IMR-90 (cell line): Measurements from ENCODE around the gene GMEB2. TPM values are rescaled to one million over a fixed set of nuclear protein-coding genes. Genes with fewer than 3 reads are reported as not detected.

Experiments used
- ATAC-seq: fragments of 200-7000 bp; cut with Tn5 transposase; 2 replicates; pipeline ENCODE4 v1.9.1; 2020; ENCODE audit warnings: low read depth, mild to moderate bottlenecking, moderate library complexity
- BruUV-seq: library from RNA; stranded (reverse); fragments of 400-500 nt; replicated peaks from 2 replicates; lab custom pipeline; 2021; lab: Mats Ljungman, UMichigan
- CTCF ChIA-PET: fragments of 300-600 bp; formaldehyde crosslinking; extraction: SDS; loops from one replicate; lab custom pipeline; 2021; ENCODE audit warnings: antibody characterized with exemption; lab: Yijun Ruan, JAX
- POLR2A ChIA-PET: fragments of 300-600 bp; sonication (Branson Sonifier 250); formaldehyde crosslinking; loops from one replicate; lab custom pipeline; 2022; ENCODE audit warnings: antibody characterized with exemption; ENCODE audit not compliant: unreplicated experiment; lab: Charles Lee
- DNase-seq: peaks from one replicate; pipeline ENCODE4 v3.0.0; 2013
- H2AFZ ChIP-seq: replicated peaks from 2 replicates; pipeline ENCODE3; 2013; ENCODE audit warnings: low read length, mild to moderate bottlenecking; ENCODE audit not compliant: poor library complexity
- H2AK5ac ChIP-seq: 2 replicates; pipeline ENCODE4 v1.6.1; 2013; ENCODE audit warnings: low read depth, low read length, inconsistent platforms
- H2AK9ac ChIP-seq: replicated peaks from 2 replicates; pipeline ENCODE3; 2013; ENCODE audit warnings: mild to moderate bottlenecking, low read depth, low read length, moderate library complexity; ENCODE audit not compliant: poor library complexity
- H2BK120ac ChIP-seq: 2 replicates; pipeline ENCODE4 v1.6.1; 2013; ENCODE audit warnings: low read depth, low read length, inconsistent platforms
- H2BK15ac ChIP-seq: 3 replicates; pipeline ENCODE4 v1.6.1; 2013; ENCODE audit warnings: low read depth, low read length, inconsistent platforms
- H2BK20ac ChIP-seq: 2 replicates; pipeline ENCODE4 v1.6.1; 2013; ENCODE audit warnings: low read depth, mild to moderate bottlenecking, inconsistent platforms, low read length, moderate library complexity
- H2BK5ac ChIP-seq: 2 replicates; pipeline ENCODE4 v1.6.1; 2013; ENCODE audit warnings: mild to moderate bottlenecking, low read depth, low read length, inconsistent platforms; ENCODE audit not compliant: poor library complexity, severe bottlenecking
- H3K14ac ChIP-seq: replicated peaks from 2 replicates; pipeline ENCODE4 v1.6.1; 2013; ENCODE audit warnings: low read depth, low read length, inconsistent platforms
- H3K18ac ChIP-seq: 2 replicates; pipeline ENCODE4 v1.6.1; 2013; ENCODE audit warnings: low read depth, low read length, control low read depth
- H3K23ac ChIP-seq: 2 replicates; pipeline ENCODE4 v1.6.1; 2013; ENCODE audit warnings: low read depth, low read length, inconsistent platforms
- H3K27ac ChIP-seq: 2 replicates; pipeline ENCODE4 v1.5.1; 2013; ENCODE audit warnings: mild to moderate bottlenecking, control low read depth, low read length; ENCODE audit not compliant: insufficient read depth
- H3K27me3 ChIP-seq: 2 replicates; pipeline ENCODE4 v1.6.1; 2013; ENCODE audit warnings: low read length; ENCODE audit not compliant: control insufficient read depth, insufficient read depth
- H3K36me3 ChIP-seq: 2 replicates; pipeline ENCODE4 v1.6.1; 2013; ENCODE audit warnings: low read length, mixed read lengths; ENCODE audit not compliant: control insufficient read depth, insufficient read depth
- H3K4ac ChIP-seq: 2 replicates; pipeline ENCODE4 v1.6.1; 2013; ENCODE audit warnings: low read depth, low read length, inconsistent platforms
- H3K4me1 ChIP-seq: 2 replicates; pipeline ENCODE4 v1.6.1; 2013; ENCODE audit warnings: low read length, mixed read lengths; ENCODE audit not compliant: control insufficient read depth, insufficient read depth
- H3K4me2 ChIP-seq: 2 replicates; pipeline ENCODE4 v1.6.1; 2013; ENCODE audit warnings: low read depth, mild to moderate bottlenecking, control low read depth, low read length, moderate library complexity
- H3K4me3 ChIP-seq: 2 replicates; pipeline ENCODE4 v1.5.1; 2013; ENCODE audit warnings: low read depth, mild to moderate bottlenecking, control low read depth, low read length, moderate library complexity; ENCODE audit not compliant: insufficient read depth
- H3K56ac ChIP-seq: 2 replicates; pipeline ENCODE4 v1.6.1; 2013; ENCODE audit warnings: low read length, inconsistent platforms; ENCODE audit not compliant: insufficient read depth; ENCODE audit errors: extremely low read depth
- H3K79me1 ChIP-seq, 2 experiments: 2 replicates each; pipeline ENCODE4 v1.6.1; 2013; ENCODE audit warnings: low read length in 2 of 2, inconsistent platforms in 1 of 2, low read depth in 1 of 2
- H3K9ac ChIP-seq: 2 replicates; pipeline ENCODE4 v1.6.1; 2013; ENCODE audit warnings: low read depth, low read length, control low read depth
- H3K9me1 ChIP-seq: 2 replicates; pipeline ENCODE4 v1.6.1; 2013; ENCODE audit warnings: low read length, inconsistent platforms; ENCODE audit not compliant: insufficient read depth
- H3K9me3 ChIP-seq: 2 replicates; pipeline ENCODE4 v1.6.1; 2013; ENCODE audit warnings: low read length; ENCODE audit not compliant: control insufficient read depth, insufficient read depth
- H4K20me1 ChIP-seq: 2 replicates; pipeline ENCODE4 v1.6.1; 2013; ENCODE audit warnings: low read length, inconsistent platforms; ENCODE audit not compliant: insufficient read depth
- H4K5ac ChIP-seq: 2 replicates; pipeline ENCODE4 v1.6.1; 2013; ENCODE audit warnings: mild to moderate bottlenecking, low read depth, low read length, control low read depth
- H4K8ac ChIP-seq, 2 experiments: 2 replicates each; pipeline ENCODE4 v1.6.1; 2013; ENCODE audit warnings: low read depth in 2 of 2, low read length in 2 of 2, control low read depth in 1 of 2, inconsistent platforms in 1 of 2
- H4K91ac ChIP-seq: 2 replicates; pipeline ENCODE4 v1.6.1; 2013; ENCODE audit warnings: low read depth, low read length, inconsistent platforms; ENCODE audit not compliant: insufficient read depth
- BHLHE40 ChIP-seq: fragments of 150-350 bp; IDR thresholded peaks from 2 replicates; pipeline ENCODE4 v1.6.1; 2016; ENCODE audit warnings: mild to moderate bottlenecking, low read depth, low read length
- CEBPB ChIP-seq: IDR thresholded peaks from 2 replicates; pipeline ENCODE4 v1.6.1; 2012; ENCODE audit warnings: low read depth, low read length, improper control_type of control experiment
- CHD1 ChIP-seq: IDR thresholded peaks from 2 replicates; pipeline ENCODE4 v1.6.1; 2012; ENCODE audit warnings: low read depth, low read length, improper control_type of control experiment
- CTCF ChIP-seq: conservative IDR thresholded peaks from 2 replicates; pipeline ENCODE4 v1.5.1; 2012; ENCODE audit warnings: mild to moderate bottlenecking, low read depth, low read length, improper control_type of control experiment
- ELK1 ChIP-seq: fragments of 150-350 bp; IDR thresholded peaks from 2 replicates; pipeline ENCODE4 v1.6.1; 2016; ENCODE audit warnings: low read depth, mild to moderate bottlenecking, low read length, moderate library complexity, borderline replicate concordance
- FOS ChIP-seq: fragments of 150-350 bp; IDR thresholded peaks from 2 replicates; pipeline ENCODE4 v1.6.1; 2016; ENCODE audit warnings: low read depth, low read length
- MAFK ChIP-seq: IDR thresholded peaks from 2 replicates; pipeline ENCODE4 v1.6.1; 2012; ENCODE audit warnings: low read depth, low read length, improper control_type of control experiment
- MAZ ChIP-seq: IDR thresholded peaks from 2 replicates; pipeline ENCODE4 v1.6.1; 2012; ENCODE audit warnings: low read depth, mild to moderate bottlenecking, low read length, improper control_type of control experiment, moderate library complexity, borderline replicate concordance
- MXI1 ChIP-seq: IDR thresholded peaks from 2 replicates; pipeline ENCODE4 v1.6.1; 2012; ENCODE audit warnings: low read depth, mild to moderate bottlenecking, low read length, moderate library complexity, borderline replicate concordance
- NFE2L2 ChIP-seq: fragments of 150-350 bp; IDR thresholded peaks from 2 replicates; pipeline ENCODE4 v1.6.1; 2016; ENCODE audit warnings: low read depth, mild to moderate bottlenecking, low read length
- POLR2A ChIP-seq: IDR thresholded peaks from 2 replicates; pipeline ENCODE4 v1.6.1; 2012; ENCODE audit warnings: mild to moderate bottlenecking, low read depth, low read length
- RAD21 ChIP-seq: IDR thresholded peaks from 2 replicates; pipeline ENCODE4 v1.6.1; 2012; ENCODE audit warnings: low read length, improper control_type of control experiment
- RCOR1 ChIP-seq: IDR thresholded peaks from 2 replicates; pipeline ENCODE4 v1.6.1; 2012; ENCODE audit warnings: mild to moderate bottlenecking, low read length, improper control_type of control experiment; ENCODE audit not compliant: insufficient replicate concordance
- SMC3 ChIP-seq: fragments of 150-350 bp; IDR thresholded peaks from 2 replicates; pipeline ENCODE4 v1.6.1; 2016; ENCODE audit warnings: low read depth, mild to moderate bottlenecking, antibody characterized with exemption, low read length, moderate library complexity
- USF2 ChIP-seq: fragments of 150-350 bp; IDR thresholded peaks from 2 replicates; pipeline ENCODE4 v1.6.1; 2017; ENCODE audit warnings: mild to moderate bottlenecking, antibody characterized with exemption, low read length, low read depth
- WGBS, 2 experiments: methylation state at CpG; one replicate each; pipeline versions ENCODE4 v1.1.5 to v1.1.7; 2013; ENCODE audit warnings: missing lambda C conversion rate in 2 of 2; ENCODE audit not compliant: insufficient read length in 1 of 2; ENCODE audit errors: extremely low coverage in 2 of 2; 5-methylcytosine and 5-hydroxymethylcytosine counted together
- dilution Hi-C: fragments of 300-500 bp; cut with HindIII; formaldehyde crosslinking; loops from one replicate; pipeline ENCODE4 v1.14.3; 2018; ENCODE audit warnings: low sequenced_read_pairs; ENCODE audit not compliant: unreplicated experiment
- in situ Hi-C: fragments of 300-500 bp; cut with MboI; formaldehyde crosslinking; loops from 3 replicates; pipeline ENCODE4 v1.14.3; 2019; ENCODE audit warnings: low sequenced_read_pairs, inconsistent platforms, mixed read lengths
- intact Hi-C: fragments of 100-400 bp; cut with micrococcal nuclease; formaldehyde crosslinking; loops from 2 replicates; pipeline ENCODE4 v1.10.0; 2022
- polyA plus RNA-seq, 3 experiments: library from polyadenylated mRNA; depleted of rRNA; stranded (reverse); fragments of >200 nt; gene quantifications; 2 replicates each; pipeline ENCODE4 v1.2.3, GENCODE V29; 2012; ENCODE audit warnings: low replicate concordance in 1 of 3
- total RNA-seq: library from RNA; depleted of rRNA; stranded (reverse); fragments of >200 nt; gene quantifications from 2 replicates; pipeline ENCODE4 v1.2.3, GENCODE V29; 2012

The GMEB2 gene
- total and polyA plus RNA-seq, 2 of the 4 experiments (the other 2 are of a cell fraction) = 5.0 to 10.0 TPM

GRCh38 chr20:63568170-63568981 lies 58.5 kb downstream of the GMEB2 start:
- Histone ChIP-seq H4K91ac (no peak overlapping the region), H2AFZ (no peak overlapping the region), H2BK5ac (no peak overlapping the region), H3K4me1 (peaks cover 4% of the 10 kb centered on the region; the same call in 1 of the 2 replicates), H2BK15ac (no peak overlapping the region), H3K36me3 (peaks cover 41% of the 10 kb centered on the region), H3K79me1 (peaks cover under 1 to 6% of the 10 kb centered on the region in 2 experiments), H3K4ac (no peak overlapping the region), H3K27me3 (no peaks in the 10 kb centered on the region), H3K9me3 (no peaks in the 10 kb centered on the region), H3K23ac (no peak overlapping the region), H3K14ac (no peak overlapping the region), H3K4me3 (no peak overlapping the region), H3K27ac (no peak overlapping the region), H4K5ac (no peak overlapping the region), H4K20me1 (no peaks in the 10 kb centered on the region), H2BK20ac (no peak overlapping the region), H2AK9ac (peak overlapping the region; percentile 28), H3K18ac (no peak overlapping the region), H4K8ac (no peak overlapping the region), H2BK120ac (no peak overlapping the region), H3K9ac (no peak overlapping the region), H3K9me1 (peaks cover 3% of the 10 kb centered on the region; the same call in 1 of the 2 replicates), H2AK5ac (no peak overlapping the region), H3K56ac (no peak overlapping the region), H3K4me2 (no peak overlapping the region)
- ATAC-seq (no peak), DNase-seq (no peak)
- CTCF ChIA-PET = no interaction called here
- no TSS peak for BruUV-seq
- dilution Hi-C loops = no loop called here
- 94% methylated on average over 25 of the region's 43 CpGs; no CpG with 5 or more reads in 1 of the 2 experiments for WGBS, 2 experiments
- TF ChIP-seq MAZ (no peak), MAFK (no peak), RAD21 (no peak), MXI1 (no peak), CTCF (no peak), CHD1 (no peak), BHLHE40 (no peak), POLR2A (no peak), ELK1 (no peak), NFE2L2 (no peak), CEBPB (no peak), SMC3 (no peak), FOS (no peak), USF2 (no peak), RCOR1 (no peak)
- intact Hi-C loops = no loop called here
- POLR2A ChIA-PET = no interaction called here
- in situ Hi-C loops = no loop called here
